GM19468 (cell line): Measurements from ENCODE around the gene LTBP4.
A peak's percentile ranks its signal among the peaks of the same experiment; 100 is the strongest.

Experiments
- ATAC-seq: cut with Tn5 transposase; IDR thresholded peaks from one replicate; pipeline ENCODE4 v1.9.1; 2021; ENCODE audit warnings: mild to moderate bottlenecking, moderate library complexity, moderate number of reproducible peaks; ENCODE audit not compliant: unreplicated experiment; ENCODE audit errors: extremely low read depth

Gene LTBP4

DNA sequence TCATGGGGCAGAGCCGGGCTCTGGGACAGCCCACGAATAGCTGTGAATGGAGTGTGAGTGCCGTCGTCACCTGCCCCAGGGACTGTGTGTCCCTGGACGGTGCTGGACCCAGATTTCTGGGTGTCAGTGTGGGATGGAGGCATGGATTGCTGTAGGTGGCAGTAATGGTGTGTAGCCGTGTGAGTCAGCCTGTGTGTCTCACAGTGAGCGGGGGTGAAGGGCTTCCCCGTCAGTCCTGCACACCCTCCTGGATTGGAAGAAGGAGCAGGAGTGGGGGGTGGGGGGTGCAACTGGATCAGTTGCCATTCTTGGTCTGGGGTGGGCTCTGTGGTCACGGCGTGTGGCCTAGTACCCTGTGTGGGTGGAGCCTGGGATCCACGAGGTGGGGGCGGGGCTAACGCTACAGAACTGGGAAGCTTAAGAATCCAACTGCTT, 6.5 kb upstream of the LTBP4 start:
- ATAC-seq: no peak

DNA sequence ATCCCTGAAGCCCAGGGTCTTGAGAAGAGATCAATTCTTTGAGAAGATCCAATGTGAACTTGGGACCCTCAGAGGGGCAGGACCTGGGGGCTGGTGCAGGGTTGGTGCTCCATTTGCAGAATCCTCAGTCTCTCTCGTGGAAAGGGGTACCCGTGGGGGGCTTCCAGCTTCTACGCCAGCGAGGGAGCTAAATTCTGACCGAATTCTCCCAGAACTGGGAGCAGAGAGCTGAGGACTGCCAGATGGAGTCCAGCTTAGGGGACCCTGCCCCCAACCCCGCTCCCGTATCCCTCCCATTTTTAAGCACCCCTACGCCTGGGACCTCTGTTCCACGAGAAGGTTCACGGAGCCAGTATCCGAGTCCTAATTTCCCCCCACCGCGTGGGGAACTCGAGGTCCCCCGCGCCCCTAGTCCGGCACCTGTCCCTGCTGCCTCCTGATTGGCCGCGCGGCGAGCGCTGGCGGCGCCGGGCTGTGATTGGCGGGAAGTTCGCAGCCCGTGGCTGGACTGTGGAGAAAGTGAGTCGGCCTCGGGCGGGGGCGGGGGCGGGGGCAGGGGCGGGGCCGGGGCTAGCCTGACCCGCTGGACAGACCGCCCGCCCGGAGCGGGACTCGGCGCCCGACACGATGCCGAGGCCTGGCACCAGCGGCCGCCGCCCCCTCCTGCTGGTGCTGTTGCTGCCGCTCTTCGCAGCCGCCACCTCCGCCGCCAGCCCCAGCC, 4.4 kb upstream of the LTBP4 start:
- ATAC-seq: no peak

DNA sequence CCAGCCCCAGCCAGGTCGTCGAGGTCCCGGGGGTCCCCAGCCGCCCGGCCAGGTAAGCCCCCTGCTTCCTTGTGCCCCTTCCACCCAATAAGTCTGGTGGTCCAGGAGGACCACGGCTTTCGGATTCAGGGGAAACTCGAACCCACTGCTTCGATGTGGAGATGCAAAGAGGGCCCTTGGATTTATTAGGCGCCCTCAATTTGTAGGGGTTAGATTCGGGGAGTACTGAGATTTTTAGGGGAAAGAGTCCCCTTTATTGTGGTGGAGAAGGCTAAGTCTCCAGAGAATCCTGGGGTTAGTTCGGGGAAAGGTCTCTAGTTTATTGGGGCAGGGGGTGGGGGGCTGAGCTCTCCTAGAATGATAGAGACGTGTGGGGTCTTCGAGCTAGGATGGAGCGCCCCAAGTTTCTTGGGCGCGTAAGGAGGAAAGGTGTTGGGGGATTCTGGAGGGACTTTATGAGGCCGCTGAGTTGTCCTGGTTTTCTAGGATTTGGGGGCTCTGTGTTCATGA, 3.8 kb upstream of the LTBP4 start:
- ATAC-seq: no peak

DNA sequence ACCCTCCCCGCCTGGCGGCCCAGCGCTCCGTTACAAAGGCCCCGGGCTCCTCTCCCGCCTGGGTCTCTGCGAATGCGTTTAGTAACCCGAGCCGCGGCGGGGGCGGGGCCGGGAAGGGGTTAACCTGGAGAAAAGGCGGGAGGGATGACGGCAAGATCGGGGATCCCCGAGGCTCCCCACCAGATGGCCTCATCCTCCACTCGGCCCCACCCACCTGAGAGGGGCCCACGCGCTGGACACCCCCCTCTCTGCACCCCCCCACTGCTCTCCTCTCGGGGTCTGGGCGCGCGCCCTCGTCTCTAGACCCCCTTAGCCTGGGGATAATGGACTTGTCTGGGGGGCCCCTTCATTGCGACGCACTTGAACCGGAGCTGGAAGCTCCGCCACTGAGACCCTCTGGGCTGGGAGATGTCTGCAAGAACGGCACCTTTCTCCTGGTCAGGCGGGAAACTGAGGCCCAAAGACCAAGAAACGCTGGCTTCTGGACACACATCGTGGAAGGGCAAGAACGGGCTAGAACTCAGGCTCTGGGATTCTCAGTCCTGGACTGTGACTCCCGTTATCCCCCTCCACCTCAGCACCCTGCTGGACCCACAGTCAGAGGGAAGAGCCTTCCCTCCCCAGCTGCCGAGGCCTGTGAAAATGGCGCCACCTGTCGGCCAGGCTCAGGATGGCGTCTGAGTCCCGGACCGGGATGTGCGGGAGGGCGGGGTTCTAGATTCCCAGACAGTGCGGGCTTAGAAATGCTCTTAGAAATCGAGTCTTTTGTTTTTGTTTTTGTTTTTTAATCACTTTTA, 2.9 kb upstream of the LTBP4 start:
- no peak for ATAC-seq

DNA sequence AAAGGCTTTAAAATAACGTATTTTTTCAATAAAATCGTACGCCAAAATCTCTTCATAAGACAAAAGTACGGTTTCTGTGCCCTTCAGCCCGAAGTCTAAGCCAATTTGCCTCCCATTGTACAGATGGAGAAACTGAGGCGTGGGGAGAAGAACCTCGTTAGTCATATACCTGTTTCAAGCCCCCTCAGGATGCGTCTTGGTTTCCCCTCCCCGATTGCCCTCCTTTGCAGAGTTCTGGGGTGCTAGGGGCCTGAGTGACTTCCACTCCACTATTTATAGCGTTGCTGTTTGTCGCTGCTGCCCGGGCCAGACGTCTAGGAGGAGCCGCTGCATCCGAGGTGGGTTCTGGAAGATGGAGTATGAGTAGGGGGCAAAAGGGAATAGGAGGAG, 2.3 kb upstream of the LTBP4 start:
- ATAC-seq: no peak

DNA sequence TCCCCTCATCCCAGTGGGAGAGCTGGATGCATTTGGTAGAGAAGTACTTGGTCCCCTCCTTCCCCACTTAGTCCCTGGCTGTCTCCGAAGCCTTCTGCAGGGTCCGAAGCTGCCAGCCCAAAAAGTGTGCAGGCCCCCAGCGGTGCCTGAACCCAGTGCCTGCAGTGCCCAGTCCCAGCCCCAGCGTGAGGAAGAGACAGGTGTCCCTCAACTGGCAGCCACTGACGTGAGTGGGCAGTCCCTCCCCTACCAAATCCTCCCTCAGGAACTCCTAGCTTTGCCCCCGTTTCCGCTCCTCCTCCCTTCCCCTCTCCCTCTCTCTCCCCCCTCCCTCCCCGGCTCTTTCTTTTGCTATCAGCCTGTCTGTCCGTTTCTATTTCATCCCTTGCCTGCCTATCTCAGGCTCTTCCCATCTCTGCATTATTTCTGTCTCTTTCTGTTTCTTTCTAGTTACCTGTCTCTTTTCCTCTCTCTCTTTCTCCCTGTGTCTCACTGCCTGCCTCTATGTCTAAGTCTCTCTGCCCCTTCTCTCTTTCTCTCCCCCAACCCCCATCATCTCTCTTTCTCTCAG, 1.8 kb upstream of the LTBP4 start:
- ATAC-seq: no peak

DNA sequence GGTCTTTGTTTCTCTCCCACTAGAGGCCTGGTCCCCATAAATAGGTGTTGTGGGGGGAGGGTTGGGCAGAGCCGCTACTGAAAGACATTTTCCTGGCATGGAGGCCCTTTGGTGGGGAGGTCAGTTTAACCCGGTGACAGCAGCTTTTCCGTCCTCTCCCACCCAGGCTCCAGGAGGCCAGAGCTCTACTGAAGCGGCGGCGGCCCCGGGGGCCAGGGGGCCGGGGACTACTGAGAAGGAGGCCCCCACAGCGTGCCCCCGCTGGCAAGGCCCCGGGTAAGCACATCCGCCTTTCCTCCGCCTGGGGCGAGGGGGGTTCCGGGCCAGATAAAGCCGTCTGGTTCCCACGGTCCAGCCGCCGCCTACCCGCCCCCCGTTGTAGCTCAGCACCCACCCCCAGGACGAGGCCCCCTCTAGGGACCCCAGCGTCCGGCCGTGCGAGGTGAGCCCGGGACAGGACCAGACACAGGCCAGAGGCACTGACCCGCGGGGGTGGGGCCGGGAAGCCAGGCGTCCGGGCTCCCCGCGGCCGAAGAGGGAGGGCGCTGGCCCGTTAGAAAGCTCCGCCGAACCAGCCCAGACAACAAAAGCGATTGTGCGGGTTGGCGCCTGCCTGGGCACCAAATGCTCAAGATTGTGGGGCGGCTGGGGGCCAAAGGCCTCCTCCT, 1.1 kb upstream of the LTBP4 start:
- no peak for ATAC-seq

DNA sequence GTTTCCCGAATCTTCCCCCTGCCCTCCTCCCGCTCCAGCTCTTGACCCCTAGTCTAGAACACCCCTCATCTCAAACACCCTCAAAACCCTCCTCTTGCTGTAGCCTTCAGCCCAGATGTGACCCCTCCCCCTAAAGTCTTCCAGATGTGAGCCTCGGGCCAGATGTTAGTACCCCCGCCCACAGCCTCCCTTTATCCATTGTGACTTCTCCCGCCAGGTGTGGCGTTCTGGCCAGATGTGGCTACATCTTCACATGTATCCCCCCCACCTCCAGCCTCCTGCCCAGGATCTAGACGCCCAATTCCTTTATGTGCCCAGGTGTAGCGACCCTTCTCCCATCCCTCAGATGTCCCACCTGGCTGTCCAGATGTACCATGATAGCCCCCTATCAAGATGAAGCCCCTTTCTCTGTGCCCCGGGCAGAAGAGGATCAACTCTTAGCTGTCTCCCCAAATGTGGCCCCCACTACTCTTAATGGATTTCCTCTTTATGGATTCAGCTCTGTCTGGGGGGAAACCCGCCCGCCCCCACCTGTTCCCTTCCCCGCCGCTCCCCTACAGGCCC, 517 bp upstream of the LTBP4 start:
- ATAC-seq: no peak

DNA sequence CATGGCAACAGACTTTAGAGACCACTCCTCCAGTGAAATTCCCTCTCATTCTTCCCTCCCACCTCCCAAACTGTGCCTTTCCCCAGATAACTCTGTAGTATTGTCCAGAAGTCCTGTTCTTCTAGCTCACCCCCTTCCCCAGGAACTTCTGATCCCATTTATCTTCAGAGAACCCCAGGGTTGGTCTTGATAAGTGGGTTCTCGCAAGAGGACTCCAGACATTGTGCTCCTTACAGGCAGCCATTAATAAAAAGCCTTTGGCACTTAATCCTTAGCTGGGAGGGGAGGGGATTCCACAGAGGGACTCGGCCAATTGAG, 1.9 kb downstream of the LTBP4 start:
- ATAC-seq: no peak

DNA sequence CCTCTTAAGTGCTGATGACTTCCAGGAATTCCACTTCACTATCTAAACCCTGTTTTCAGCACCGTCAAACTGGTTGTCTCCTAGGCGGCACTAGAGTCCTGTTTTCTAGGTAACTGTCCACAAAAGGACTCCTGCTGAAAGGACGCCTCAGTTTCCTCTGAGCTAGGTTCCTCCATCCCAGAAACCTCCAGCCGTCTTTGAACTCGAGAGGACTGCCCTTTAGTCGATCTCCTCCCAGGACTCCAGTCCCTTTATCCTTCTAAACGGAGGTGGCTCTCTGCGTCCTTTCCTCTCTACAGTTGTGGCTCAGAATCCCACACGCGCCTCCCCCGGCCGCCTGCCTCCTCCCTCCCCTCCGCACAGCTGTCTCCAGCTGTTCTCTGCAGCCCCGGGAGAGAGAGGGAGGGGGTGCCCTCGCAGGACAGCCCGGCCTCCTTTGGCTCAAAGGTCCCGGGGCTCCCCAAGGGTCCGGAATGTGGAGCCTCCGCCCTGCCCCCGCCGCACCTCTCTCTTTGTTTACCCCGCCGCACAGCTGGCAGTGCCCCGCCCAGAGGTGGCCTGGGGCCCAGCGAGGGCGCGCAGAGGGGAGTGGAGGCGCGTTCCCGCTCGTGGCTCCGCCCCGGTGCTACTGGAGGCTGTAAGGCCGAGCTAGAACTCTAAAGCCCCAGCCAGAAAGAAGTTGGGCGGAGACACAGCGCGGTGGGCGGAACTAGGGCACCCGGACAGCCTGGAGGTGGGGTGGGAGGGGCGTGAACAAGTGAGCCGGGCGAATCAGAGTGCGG, 2.4 kb downstream of the LTBP4 start:
- peak; percentile 57 for ATAC-seq

DNA sequence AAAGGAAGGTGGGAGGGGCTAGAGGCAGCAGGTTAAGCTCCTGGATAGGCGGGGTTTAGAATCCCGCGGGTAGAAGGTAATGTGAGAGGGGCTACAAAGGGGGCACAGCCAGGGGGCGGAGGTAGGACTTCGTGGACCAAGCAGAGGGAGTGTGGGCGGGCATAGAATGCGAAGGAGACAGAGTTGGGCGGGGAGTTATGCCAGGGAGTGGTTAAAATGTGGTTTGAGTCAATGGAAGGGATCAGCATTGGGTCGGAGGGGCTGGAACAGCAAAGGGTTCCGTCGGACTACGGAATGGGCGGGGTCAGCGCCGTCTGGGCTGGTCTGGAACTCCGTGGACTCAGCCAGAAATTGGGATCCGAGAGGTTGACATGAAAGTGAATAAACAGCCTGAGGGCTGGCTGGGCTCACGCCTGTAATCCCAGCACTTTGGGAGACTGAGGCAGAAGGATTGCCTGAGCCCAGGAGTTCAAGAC, 3.0 kb downstream of the LTBP4 start:
- ATAC-seq: no peak

DNA sequence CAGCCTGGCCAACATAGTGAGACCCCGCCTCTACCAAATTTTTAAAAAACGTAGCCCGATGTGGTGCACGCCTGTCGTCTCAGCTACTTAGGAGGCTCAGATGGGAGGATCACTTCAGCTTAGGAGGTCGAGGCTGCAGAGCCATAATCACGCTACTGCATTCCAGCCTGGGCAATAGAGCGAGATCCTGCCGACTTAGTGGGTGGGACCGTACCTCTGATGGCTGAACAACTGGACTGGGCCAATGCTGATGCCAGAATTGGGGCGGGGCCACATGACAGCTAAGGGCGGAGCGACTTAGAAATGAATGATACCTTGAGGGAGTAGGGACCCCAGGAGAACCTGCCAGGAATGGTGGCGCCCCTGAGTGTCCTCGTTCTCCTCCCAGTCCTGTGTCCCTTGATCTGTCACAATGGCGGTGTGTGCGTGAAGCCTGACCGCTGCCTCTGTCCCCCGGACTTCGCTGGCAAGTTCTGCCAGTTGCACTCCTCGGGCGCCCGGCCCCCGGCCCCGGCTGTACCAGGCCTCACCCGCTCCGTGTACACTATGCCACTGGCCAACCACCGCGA, 3.6 kb downstream of the LTBP4 start:
- ATAC-seq: no peak

DNA sequence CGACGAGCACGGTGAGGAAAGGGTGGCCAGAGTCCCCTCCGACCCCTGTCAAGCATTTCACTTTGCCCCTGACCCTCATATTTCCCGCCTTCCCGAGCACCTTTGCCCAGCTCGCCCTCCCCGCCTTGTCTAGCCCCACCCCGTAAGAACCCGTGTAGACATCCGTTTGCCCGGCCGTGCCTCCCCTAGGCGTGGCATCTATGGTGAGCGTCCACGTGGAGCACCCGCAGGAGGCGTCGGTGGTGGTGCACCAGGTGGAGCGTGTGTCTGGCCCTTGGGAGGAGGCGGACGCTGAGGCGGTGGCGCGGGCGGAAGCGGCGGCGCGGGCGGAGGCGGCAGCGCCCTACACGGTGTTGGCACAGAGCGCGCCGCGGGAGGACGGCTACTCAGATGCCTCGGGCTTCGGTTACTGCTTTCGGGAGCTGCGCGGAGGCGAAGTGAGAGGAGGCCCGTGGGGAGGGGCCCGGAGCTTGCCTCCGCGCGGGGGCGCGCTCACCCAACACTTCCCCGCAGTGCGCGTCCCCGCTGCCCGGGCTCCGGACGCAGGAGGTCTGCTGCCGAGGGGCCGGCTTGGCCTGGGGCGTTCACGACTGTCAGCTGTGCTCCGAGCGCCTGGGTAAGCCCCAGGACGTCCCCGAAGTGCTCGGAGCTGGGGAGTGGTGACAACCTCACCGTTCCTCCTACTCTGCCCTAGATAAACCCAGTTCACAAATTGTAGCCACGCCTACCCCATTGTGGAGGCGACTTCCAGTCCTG, 4.2 kb downstream of the LTBP4 start:
- no peak for ATAC-seq

DNA sequence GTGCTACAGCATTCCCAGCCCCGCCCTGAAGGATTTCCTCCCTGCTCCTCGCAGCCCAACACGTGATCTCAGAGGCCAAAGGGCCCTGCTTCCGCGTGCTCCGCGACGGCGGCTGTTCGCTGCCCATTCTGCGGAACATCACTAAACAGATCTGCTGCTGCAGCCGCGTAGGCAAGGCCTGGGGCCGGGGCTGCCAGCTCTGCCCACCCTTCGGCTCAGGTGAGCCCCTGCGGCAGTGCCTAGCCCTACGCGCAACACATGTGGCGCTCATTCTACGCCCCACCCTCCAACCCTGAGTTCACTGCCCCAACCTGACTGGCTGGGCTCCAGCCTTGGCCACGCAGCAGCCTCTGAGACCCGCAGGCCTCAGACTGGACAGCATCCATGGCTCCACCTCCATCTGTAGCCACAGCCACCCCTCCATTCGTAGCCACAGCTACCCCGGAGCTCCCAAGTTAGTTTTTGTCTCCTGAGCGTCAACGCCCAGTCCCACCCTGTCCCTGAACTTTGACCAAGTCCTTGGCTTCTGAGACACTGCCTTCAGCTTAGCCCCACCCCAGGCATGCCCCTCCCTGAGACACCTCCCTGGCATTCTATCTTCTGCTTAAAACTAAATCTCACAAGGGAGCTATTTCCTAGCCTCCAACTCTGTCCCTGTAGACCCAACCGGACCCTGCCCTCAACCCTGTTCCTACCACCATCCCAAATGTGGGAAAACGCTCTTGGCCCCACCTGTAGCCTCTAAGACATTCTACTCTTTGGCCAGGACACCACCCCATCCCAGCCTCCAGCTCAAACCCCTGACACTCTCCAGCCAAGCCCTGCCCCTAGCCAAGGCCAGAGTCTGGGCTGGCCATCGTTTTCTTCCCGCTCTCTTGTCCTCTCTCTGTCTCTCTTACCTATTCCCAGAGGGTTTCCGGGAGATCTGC, 6.4 kb downstream of the LTBP4 start:
- no peak for ATAC-seq

DNA sequence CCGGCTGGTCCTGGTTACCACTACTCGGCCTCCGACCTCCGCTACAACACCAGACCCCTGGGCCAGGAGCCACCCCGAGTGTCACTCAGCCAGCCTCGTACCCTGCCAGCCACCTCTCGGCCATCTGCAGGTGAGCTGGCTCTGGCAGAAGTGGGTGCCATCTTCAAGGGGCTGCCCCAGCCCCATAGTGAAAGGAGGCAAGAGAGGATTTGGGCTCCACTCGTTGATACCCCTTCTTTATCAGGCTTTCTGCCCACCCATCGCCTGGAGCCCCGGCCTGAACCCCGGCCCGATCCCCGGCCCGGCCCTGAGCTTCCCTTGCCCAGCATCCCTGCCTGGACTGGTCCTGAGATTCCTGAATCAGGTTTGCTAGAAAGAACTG, 7.1 kb downstream of the LTBP4 start:
- ATAC-seq: no peak

DNA sequence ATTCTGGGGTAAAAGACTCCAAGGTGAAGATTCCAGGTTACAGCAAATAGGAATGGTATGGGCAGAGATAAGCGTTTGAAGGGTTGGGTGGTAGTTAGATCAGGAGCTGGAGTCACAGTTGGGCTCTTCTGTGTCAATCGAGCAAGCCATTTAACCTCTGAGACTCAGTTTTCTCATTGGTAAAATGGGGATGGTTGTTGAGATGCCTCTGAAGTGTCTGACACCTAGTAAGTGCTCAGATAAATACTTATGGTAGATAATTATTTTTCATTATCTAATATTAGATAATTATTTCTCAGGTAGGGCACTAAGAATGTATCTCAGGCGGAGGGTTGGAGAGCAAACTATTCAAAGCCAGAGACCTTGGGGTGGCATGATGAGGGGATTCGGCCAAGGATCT, 7.8 kb downstream of the LTBP4 start:
- no peak for ATAC-seq

DNA sequence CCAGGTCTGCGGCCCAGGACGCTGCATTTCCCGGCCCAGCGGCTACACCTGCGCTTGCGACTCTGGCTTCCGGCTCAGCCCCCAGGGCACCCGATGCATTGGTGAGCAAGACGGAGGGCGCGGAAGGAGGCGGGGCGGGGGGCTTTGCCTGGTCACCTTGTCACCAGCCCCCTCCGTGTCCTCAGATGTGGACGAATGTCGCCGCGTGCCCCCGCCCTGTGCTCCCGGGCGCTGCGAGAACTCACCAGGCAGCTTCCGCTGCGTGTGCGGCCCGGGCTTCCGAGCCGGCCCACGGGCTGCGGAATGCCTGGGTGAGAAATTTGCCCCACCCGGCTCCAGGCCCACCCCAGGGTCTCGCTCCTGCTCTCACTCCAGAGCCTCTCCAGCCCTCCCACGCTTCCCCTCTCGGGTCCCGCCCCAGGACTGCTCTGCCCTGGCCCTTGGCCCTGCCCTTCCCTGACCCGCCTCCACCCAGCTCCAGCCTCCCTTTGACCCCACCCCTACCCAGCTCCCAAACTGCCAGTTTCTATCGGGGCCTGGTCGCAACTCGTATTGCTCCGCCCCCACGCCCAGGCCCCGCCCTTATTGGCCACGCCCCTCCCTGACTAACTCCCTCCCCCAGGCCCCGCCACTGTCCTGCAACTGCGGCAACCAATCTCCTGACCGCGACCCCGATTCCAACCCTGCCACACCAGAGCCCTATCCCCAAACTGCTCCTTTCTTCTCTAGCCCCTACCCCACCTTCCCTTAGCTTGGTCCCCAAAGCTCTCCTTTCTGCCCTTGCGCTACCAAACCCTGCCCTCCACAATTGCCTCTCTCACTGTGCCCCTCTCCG, 8.6 kb downstream of the LTBP4 start:
- no peak for ATAC-seq
